Activated effector memory CD4-positive, alpha-beta T cell treated with Interleukin-2 at 50 U/mL for 16 hours (primary cell): ENCODE measurements around the gene STARD13.

Experiments
- DNase-seq: peaks from one replicate; pipeline ENCODE4 v3.0.0-alpha.2; 2020

STARD13 gene

GRCh38 chr13:33303855-33304597 is 18.5 kb upstream of the STARD13 start:
- no peak for DNase-seq

GRCh38 chr13:33299626-33300025 is 14.1 kb upstream of the STARD13 start:
- no peak for DNase-seq

GRCh38 chr13:33296793-33297425 is 11.4 kb upstream of the STARD13 start:
- DNase-seq = no peak

GRCh38 chr13:33292712-33293111 is 7.2 kb upstream of the STARD13 start:
- DNase-seq = no peak

GRCh38 chr13:33290421-33290965 is 4.9 kb upstream of the STARD13 start:
- no peak for DNase-seq

GRCh38 chr13:33289966-33290365 is 4.4 kb upstream of the STARD13 start:
- DNase-seq = no peak

GRCh38 chr13:33287142-33287882 is 1.8 kb upstream of the STARD13 start:
- no peak for DNase-seq

GRCh38 chr13:33286128-33286527 is 573 bp upstream of the STARD13 start:
- DNase-seq = no peak

- no peak for DNase-seq
Observed at GRCh38 chr13:33284916-33285315, 639 bp downstream of the STARD13 start.

- DNase-seq = no peak
Observed at GRCh38 chr13:33284031-33284430, 1.5 kb downstream of the STARD13 start.

- DNase-seq = no peak
Observed at GRCh38 chr13:33283195-33283911, 2.2 kb downstream of the STARD13 start.

GRCh38 chr13:33281951-33282595 is 3.5 kb downstream of the STARD13 start:
- no peak for DNase-seq

GRCh38 chr13:33280923-33281322 is 4.6 kb downstream of the STARD13 start:
- no peak for DNase-seq

- DNase-seq = no peak
Observed at GRCh38 chr13:33280279-33280905, 5.2 kb downstream of the STARD13 start.

GRCh38 chr13:33279414-33280278 is 5.9 kb downstream of the STARD13 start:
- no peak for DNase-seq

GRCh38 chr13:33278913-33279312 is 6.6 kb downstream of the STARD13 start:
- DNase-seq = no peak

- DNase-seq = no peak
Observed at GRCh38 chr13:33277946-33278345, 7.6 kb downstream of the STARD13 start.

GRCh38 chr13:33277037-33277740 is 8.4 kb downstream of the STARD13 start:
- no peak for DNase-seq

GRCh38 chr13:33276570-33276969 is 9.0 kb downstream of the STARD13 start:
- no peak for DNase-seq

- no peak for DNase-seq
Observed at GRCh38 chr13:33275916-33276315, 9.6 kb downstream of the STARD13 start.
